Activated gamma-delta T cell treated with anti-CD3 and anti-CD28 coated beads, Interleukin-2, amount 50 U/mL, for 16 hours (primary cell): ENCODE results near the gene RNLS.
"Not testable (repeated sequence)": the region's sequence is repeated elsewhere in the genome, so short reads cannot be mapped to it uniquely, and the experiment has no call there.

Experiments used
- DNase-seq: peaks from one replicate; pipeline ENCODE4 v3.0.0-alpha.2; 2020; ENCODE audit warnings: low read depth

RNLS gene

GRCh38 chr10:88343761-88344484 is 239.2 kb downstream of the RNLS start:
- no peak for DNase-seq

- no peak for DNase-seq
Observed at GRCh38 chr10:88342733-88343310, 240.3 kb downstream of the RNLS start.

- DNase-seq = no peak
Observed at GRCh38 chr10:88337134-88337533, 246.0 kb downstream of the RNLS start.

DNA sequence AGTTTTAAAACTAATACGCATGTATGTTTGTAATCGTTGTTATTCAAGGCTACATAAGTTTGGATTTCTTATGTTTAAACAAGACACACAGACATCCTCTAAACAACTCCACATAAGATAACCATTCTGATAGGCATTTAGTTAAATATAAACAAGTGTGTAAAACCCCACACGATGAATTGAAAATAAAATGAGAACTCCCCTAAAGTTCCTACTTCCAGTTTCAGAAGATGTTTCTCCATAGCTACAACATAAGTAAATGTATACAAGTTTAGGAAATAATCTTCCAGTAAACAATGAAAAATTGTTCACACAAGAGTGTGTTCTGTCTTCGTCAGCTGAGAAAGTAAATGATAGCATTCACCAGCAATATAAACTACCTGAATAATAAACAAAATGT is 246.8 kb downstream of the RNLS start:
- no peak for DNase-seq

GRCh38 chr10:88333248-88333630 is 249.9 kb downstream of the RNLS start:
- DNase-seq = no peak

DNA sequence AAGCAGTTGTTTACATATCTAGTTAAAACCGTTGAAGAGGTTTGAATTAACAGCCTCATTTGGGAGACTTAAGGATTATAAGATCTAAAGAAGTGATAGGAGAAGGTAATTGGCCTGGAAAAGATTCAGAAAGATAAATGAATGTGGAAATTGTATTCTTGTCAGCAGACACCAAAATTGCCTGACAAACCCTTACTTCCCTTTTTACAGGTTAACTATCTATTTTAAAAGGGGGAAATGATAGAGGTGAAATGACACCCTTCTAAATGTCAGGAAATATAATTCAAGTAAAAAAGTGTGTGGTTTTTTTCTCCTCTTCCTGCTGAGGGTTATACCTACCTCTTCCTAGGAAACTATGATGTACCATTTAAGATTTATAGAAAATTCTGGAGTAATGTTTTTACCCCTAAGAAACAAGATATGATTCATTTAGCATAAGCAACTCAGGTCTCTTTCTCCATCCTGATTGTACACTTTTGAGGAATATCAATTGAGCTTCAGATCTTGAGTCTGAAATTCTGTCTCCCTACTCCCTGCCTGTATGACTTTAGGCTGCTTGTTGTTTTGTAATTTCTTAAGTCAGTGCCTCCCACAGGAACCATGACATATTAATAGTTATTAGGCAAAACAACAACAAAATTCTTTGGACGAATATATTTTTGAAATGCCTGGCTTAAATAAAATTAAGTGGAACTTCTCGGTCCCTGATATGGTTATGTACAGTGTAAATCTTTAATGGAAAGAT is 250.4 kb downstream of the RNLS start:
- no peak for DNase-seq

GRCh38 chr10:88330174-88330573 is 252.9 kb downstream of the RNLS start:
- no peak for DNase-seq

DNA sequence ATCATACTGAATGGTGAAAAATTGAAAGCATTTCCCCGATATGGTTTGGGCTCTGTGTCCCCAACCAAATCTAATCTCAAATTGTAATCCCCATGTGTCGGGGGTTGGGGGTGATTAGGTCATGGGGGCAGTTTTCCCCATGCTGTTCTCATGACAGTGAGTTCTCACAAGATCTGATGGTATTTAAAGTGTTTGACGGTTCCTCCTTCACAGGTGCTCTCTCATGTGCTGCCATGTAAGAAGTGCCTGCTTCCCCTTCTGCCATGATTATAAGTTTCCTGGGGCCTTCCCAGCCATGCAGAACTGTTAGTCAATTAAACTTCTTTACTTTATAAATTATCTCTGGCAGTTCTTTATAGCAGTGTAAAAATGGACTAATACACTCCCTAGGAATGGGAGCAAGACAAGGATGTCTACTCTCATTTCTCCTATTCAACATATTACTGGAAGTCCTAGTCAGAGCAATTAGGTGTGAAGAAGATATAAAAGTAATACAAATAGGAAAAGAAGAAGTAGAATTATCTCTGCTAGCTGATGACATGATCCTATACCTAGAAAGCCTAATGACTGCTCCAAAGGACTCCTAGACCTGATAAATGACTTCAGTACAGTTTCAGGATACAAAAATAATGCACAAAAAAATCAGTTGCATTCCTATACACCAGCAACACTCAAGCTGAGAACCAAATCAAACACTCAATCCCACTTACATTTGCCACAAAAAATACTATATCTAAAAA is 260.6 kb downstream of the RNLS start:
- DNase-seq = no peak

DNA sequence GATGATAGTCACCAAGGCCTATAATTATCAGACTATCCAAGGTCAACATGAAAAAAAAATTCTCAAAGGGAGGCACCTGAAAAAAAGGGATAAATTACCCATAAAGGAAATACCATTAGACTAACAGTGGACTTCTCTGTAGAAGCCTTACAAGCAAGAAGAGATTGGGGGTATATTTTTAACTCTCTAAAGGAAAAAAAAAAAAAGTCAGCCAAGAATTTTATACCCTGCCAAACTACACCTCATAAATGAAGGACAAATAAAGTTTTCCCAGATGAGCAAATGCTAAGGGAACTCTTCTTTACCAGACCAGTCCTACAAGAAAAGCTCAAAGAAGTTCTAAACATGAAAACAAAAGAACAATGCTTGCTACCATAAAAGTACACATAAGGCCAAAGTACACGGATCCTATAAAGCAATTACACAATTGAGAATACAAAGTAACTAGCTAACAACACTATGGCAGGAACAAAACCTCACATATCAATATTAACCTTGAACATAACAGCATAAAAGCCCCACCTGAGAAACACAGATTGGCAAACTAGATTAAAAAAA is 263.1 kb downstream of the RNLS start:
- DNase-seq = no peak

GRCh38 chr10:88318803-88319202 is 264.3 kb downstream of the RNLS start:
- DNase-seq = no peak

DNA sequence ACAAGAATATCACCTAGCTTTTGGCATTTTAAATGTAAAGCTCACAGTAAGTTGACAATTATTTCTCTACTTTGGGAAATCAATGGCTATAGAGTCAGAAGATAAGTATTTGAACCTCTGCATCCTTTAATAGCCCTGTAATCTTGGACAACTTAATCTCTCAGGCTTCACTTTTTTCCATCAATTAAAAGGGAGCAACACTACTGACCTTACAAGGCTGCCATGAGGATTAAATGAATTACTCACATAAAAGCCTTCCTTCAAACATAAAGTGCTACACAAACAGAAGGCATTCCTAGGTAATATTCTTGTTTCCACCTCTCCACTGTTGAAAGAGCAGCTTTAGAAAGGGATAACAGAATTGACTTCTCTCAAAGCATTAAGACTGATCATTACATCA is 266.0 kb downstream of the RNLS start:
- no peak for DNase-seq

- no peak for DNase-seq
Observed at GRCh38 chr10:88316292-88316861, 266.7 kb downstream of the RNLS start.

DNA sequence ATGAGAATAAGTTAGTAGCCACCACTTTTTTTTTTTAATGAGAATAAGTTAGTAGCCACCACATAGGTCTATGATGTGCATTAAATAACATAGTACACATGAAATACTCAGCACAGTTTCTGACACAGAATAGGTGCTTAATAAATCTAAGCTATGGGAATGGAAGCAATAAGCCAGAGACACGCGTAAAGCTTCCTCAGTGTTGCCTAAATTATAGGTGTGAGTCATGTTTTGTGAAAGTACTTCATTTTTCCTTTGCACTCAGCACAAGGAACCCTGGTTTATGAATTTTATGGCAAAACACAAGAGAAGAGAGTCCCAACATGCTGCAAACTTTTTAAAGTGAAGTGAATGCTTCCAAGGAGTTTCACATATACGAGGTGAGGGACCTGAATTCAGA is 267.4 kb downstream of the RNLS start:
- no peak for DNase-seq

DNA sequence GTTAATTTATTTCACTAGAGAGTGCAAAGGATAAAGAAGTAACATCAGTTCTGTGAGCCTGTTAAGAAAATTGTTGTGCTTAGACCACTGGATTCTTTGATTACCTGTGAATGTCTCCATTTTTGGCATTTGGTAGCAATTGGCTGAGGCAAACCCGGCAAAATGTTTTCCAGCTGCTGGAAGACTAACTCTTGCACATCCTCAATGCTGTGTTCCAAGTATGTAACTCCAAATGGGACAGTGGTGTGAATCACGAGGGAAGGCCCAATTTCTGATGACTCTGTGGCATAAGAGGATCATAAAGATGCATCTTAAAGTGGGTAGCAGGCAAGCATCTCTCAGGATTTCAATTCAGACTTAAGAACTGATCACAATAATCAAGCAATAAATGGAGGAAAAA is 268.8 kb downstream of the RNLS start:
- no peak for DNase-seq

- DNase-seq = no peak
Observed at GRCh38 chr10:88313878-88314277, 269.2 kb downstream of the RNLS start.

- DNase-seq = no peak
Observed at GRCh38 chr10:88312855-88313254, 270.3 kb downstream of the RNLS start.

DNA sequence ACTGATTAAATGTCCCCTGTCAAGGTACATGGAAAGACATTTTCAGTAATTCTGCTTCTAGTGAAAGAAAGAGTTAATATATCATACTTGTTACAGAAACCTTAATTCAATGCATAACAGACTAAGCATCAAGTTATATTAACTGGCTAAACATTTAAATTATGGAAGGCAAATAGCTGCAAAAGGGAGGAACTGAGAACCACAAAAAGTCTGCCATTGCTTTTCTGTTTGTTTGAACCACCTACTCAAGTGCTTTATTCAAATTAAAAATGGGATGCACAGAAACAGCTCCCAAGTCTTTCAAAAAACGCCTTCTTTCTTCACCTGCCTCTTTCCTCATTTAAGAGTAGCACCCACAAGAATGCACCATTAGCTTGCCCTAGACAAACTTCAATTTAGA is 271.9 kb downstream of the RNLS start:
- DNase-seq = no peak

DNA sequence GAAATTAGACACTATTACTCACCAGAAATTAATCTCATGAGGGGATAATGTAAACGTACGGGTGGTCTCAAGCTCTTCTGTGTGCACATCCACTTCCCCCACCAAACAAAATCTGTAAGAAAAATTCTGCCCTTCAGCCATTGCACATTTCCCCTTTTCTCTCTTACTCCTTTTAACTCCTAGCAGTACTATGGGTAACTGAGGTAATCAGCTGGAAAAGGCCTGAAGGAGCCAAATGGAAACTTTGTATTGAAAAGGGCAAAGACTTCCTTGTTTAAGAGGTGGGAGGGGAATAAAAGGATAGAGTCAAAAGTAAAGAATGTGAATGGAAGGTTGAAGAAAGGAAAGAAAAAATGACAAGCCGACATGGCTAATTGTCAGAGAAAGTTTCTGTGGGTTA is 273.8 kb downstream of the RNLS start:
- no peak for DNase-seq

- DNase-seq = not testable (repeated sequence)
Observed at GRCh38 chr10:88308361-88308760, 274.8 kb downstream of the RNLS start.

DNA sequence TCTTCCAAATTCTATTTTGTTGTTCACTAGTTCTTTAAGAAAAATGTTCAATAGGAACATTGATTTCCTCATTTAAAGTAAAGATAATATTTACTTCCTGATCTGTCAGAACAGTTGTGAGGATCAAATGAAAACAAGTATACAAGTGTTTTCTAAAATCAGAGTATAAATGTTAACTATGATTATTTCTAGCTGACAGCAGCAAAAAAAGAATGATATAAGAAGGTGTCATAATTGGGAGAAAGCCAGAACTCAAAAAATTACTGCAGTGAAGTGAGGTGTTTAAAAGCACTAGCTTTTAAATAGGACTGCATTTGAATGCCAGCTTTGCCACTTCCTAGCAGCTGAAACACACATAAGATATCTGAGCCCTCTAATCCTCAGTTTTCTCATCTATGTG is 283.3 kb downstream of the RNLS start:
- no peak for DNase-seq

DNA sequence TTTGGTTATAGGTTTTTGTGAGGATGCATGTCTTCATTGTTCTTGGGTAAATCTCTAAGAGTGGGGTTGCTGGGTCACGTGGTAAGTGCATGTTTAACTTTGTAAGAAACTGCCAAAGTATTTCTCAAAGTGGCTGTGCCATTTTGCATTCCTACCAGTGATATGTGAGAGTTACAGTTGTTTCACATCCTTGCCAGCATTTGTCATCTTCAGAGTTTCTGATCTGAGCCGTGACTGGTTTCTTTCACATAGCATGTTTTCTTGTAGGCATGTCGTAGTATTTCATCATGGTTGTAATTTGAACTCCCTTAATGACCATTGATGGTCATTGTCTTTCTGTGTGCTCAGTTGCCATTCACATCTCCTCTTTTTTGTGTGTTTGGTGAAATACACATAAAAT is 286.0 kb downstream of the RNLS start:
- DNase-seq = no peak

- DNase-seq = no peak
Observed at GRCh38 chr10:88293651-88294230, 289.4 kb downstream of the RNLS start.
